Activated T-cell treated with anti-CD3 and anti-CD28 coated beads, Interleukin-2, amount 50 U/mL, for 72 hours (primary cell): ENCODE results near the gene SERPINH1. TPM values are rescaled to one million over a fixed set of nuclear protein-coding genes. Genes with fewer than 3 reads are reported as not detected.

ENCODE experiments used
- ATAC-seq, 2 donors: fragments of 150-1000 bp; cut with Tn5 transposase; replicated peaks in 1 of 2; 2 replicates each; pipeline ENCODE4 v1.10.0; 2021; ENCODE audit warnings: moderate library complexity in 2 of 2, mild to moderate bottlenecking in 1 of 2
- DNase-seq, 2 donors: peaks; one replicate each; pipeline ENCODE4 v3.0.0; 2021 to 2022; ENCODE audit warnings: mixed read lengths in 1 of 2
- H3K27ac Mint-ChIP-seq: one replicate; pipeline ENCODE4 v1.8.0; 2022; ENCODE audit warnings: mild to moderate bottlenecking, moderate library complexity, mixed read lengths
- H3K27me3 Mint-ChIP-seq: one replicate; pipeline ENCODE4 v1.8.0; 2022; ENCODE audit warnings: low read depth, mixed read lengths
- H3K36me3 Mint-ChIP-seq, 2 donors: one replicate each; pipeline ENCODE4 v1.8.0; 2022; ENCODE audit warnings: mixed read lengths in 2 of 2, mild to moderate bottlenecking in 1 of 2; ENCODE audit not compliant: insufficient read depth in 2 of 2
- H3K4me1 Mint-ChIP-seq: one replicate; pipeline ENCODE4 v1.8.0; 2022; ENCODE audit warnings: low read depth, mixed read lengths
- H3K4me3 Mint-ChIP-seq, 2 donors: one replicate each; pipeline ENCODE4 v1.8.0; 2022; ENCODE audit warnings: mild to moderate bottlenecking in 2 of 2, mixed read lengths in 2 of 2, moderate library complexity in 2 of 2
- H3K9me3 Mint-ChIP-seq, 2 donors: one replicate each; pipeline ENCODE4 v1.8.0; 2022; ENCODE audit warnings: mixed read lengths in 2 of 2
- total RNA-seq, 2 donors: library from RNA; stranded (reverse); gene quantifications; one replicate each; pipeline ENCODE4 v1.2.3, GENCODE V29; 2022

The SERPINH1 gene
- total RNA-seq, 2 donors from 2014 or later = 17.3 to 20.4 TPM

GRCh38 chr11:75592715-75593114 is 30.7 kb downstream of the SERPINH1 start:
- Mint-ChIP-seq H3K27ac (no peak overlapping the region), H3K36me3 (no peaks in the 10 kb centered on the region), H3K9me3 (no peaks in the 10 kb centered on the region), H3K27me3 (peaks cover 24% of the 10 kb centered on the region), H3K4me3 (no peak overlapping the region), H3K4me1 (no peaks in the 10 kb centered on the region)
- DNase-seq (no peak), ATAC-seq (no peak)

- ATAC-seq (no peak), DNase-seq (no peak)
- Mint-ChIP-seq H3K27me3 (peaks cover 24% of the 10 kb centered on the region), H3K36me3 (no peaks in the 10 kb centered on the region), H3K9me3 (no peaks in the 10 kb centered on the region), H3K27ac (no peak overlapping the region), H3K4me1 (no peaks in the 10 kb centered on the region), H3K4me3 (no peak overlapping the region)
These were observed 31.3 kb downstream of the SERPINH1 start for GRCh38 chr11:75593286-75593915.

- ATAC-seq = no peak
- H3K27me3 Mint-ChIP-seq = peaks cover 24% of the 10 kb centered on the region
- no peaks in the 10 kb centered on the region for H3K9me3 Mint-ChIP-seq
These were observed 32.2 kb downstream of the SERPINH1 start for GRCh38 chr11:75594211-75594610.

GRCh38 chr11:75595429-75595828 is 33.4 kb downstream of the SERPINH1 start:
- H3K4me3 Mint-ChIP-seq = no peak overlapping the region
- no peak overlapping the region for H3K27ac Mint-ChIP-seq
- H3K4me1 Mint-ChIP-seq = no peaks in the 10 kb centered on the region
- no peaks in the 10 kb centered on the region for H3K9me3 Mint-ChIP-seq
- H3K36me3 Mint-ChIP-seq = no peaks in the 10 kb centered on the region
- DNase-seq = no peak
- peaks cover 24% of the 10 kb centered on the region for H3K27me3 Mint-ChIP-seq
- no peak for ATAC-seq

More at GRCh38 chr11:75594211-75594610, 32.2 kb downstream of the SERPINH1 start:
- Mint-ChIP-seq H3K4me1 (no peaks in the 10 kb centered on the region), H3K4me3 (no peak overlapping the region), H3K36me3 (no peaks in the 10 kb centered on the region), H3K27ac (no peak overlapping the region)
- no peak for DNase-seq

GRCh38 chr11:75596914-75597313 is 34.9 kb downstream of the SERPINH1 start:
- Mint-ChIP-seq H3K4me3 (no peak overlapping the region), H3K27me3 (peaks cover 23% of the 10 kb centered on the region), H3K4me1 (no peaks in the 10 kb centered on the region), H3K27ac (no peak overlapping the region), H3K9me3 (no peaks in the 10 kb centered on the region), H3K36me3 (no peaks in the 10 kb centered on the region)
- no peak for ATAC-seq
- no peak for DNase-seq

GRCh38 chr11:75597636-75598035 is 35.6 kb downstream of the SERPINH1 start:
- peaks cover 18% of the 10 kb centered on the region for H3K27me3 Mint-ChIP-seq

GRCh38 chr11:75598264-75598663 is 36.2 kb downstream of the SERPINH1 start:
- H3K4me1 Mint-ChIP-seq = no peaks in the 10 kb centered on the region
- ATAC-seq (no peak), DNase-seq (no peak)
- H3K9me3 Mint-ChIP-seq = no peaks in the 10 kb centered on the region
- H3K27me3 Mint-ChIP-seq = peaks cover 20% of the 10 kb centered on the region
- H3K27ac Mint-ChIP-seq = no peak overlapping the region
- H3K4me3 Mint-ChIP-seq = no peak overlapping the region
- H3K36me3 Mint-ChIP-seq = no peaks in the 10 kb centered on the region

More at GRCh38 chr11:75597636-75598035, 35.6 kb downstream of the SERPINH1 start:
- no peaks in the 10 kb centered on the region for H3K36me3 Mint-ChIP-seq
- no peak overlapping the region for H3K27ac Mint-ChIP-seq
- no peaks in the 10 kb centered on the region for H3K4me1 Mint-ChIP-seq
- peak in 1 of 2 donors; percentile 5 for DNase-seq
- H3K9me3 Mint-ChIP-seq = no peaks in the 10 kb centered on the region
- no peak overlapping the region for H3K4me3 Mint-ChIP-seq
- no peak for ATAC-seq

- ATAC-seq = no peak
- no peak for DNase-seq
- no peaks in the 10 kb centered on the region for H3K4me1 Mint-ChIP-seq
These were observed 36.8 kb downstream of the SERPINH1 start for GRCh38 chr11:75598900-75599299.

GRCh38 chr11:75600356-75600755 is 38.3 kb downstream of the SERPINH1 start:
- peaks cover 29% of the 10 kb centered on the region for H3K27me3 Mint-ChIP-seq
- no peaks in the 10 kb centered on the region for H3K9me3 Mint-ChIP-seq
- no peak for DNase-seq
- ATAC-seq = no peak
- no peaks in the 10 kb centered on the region for H3K4me1 Mint-ChIP-seq
- H3K4me3 Mint-ChIP-seq = no peak overlapping the region
- no peak overlapping the region for H3K27ac Mint-ChIP-seq
- no peaks in the 10 kb centered on the region for H3K36me3 Mint-ChIP-seq

More at GRCh38 chr11:75598900-75599299, 36.8 kb downstream of the SERPINH1 start:
- Mint-ChIP-seq H3K27ac (no peak overlapping the region), H3K27me3 (peaks cover 20% of the 10 kb centered on the region), H3K36me3 (no peaks in the 10 kb centered on the region), H3K4me3 (no peak overlapping the region), H3K9me3 (no peaks in the 10 kb centered on the region)

GRCh38 chr11:75601494-75601893 is 39.4 kb downstream of the SERPINH1 start:
- DNase-seq = no peak
- H3K27me3 Mint-ChIP-seq = peaks cover 32% of the 10 kb centered on the region
- H3K4me3 Mint-ChIP-seq = no peak overlapping the region
- no peak overlapping the region for H3K27ac Mint-ChIP-seq
- no peaks in the 10 kb centered on the region for H3K36me3 Mint-ChIP-seq
- ATAC-seq = no peak
- no peaks in the 10 kb centered on the region for H3K9me3 Mint-ChIP-seq
- H3K4me1 Mint-ChIP-seq = no peaks in the 10 kb centered on the region

- Mint-ChIP-seq H3K27me3 (peaks cover 37% of the 10 kb centered on the region), H3K36me3 (no peaks in the 10 kb centered on the region), H3K9me3 (no peaks in the 10 kb centered on the region), H3K4me1 (no peaks in the 10 kb centered on the region), H3K27ac (no peak overlapping the region), H3K4me3 (no peak overlapping the region)
- DNase-seq (no peak), ATAC-seq (no peak)
These were observed 40.9 kb downstream of the SERPINH1 start for GRCh38 chr11:75602951-75603350.

- DNase-seq (no peak), ATAC-seq (no peak)
- Mint-ChIP-seq H3K9me3 (no peaks in the 10 kb centered on the region), H3K4me3 (no peak overlapping the region), H3K27ac (no peak overlapping the region), H3K4me1 (no peaks in the 10 kb centered on the region), H3K36me3 (no peaks in the 10 kb centered on the region), H3K27me3 (peaks cover 37% of the 10 kb centered on the region)
These were observed 42.0 kb downstream of the SERPINH1 start for GRCh38 chr11:75603791-75604736.

GRCh38 chr11:75606099-75606498 is 44.0 kb downstream of the SERPINH1 start:
- H3K36me3 Mint-ChIP-seq = no peaks in the 10 kb centered on the region
- H3K27me3 Mint-ChIP-seq = peaks cover 37% of the 10 kb centered on the region
- H3K4me1 Mint-ChIP-seq = no peaks in the 10 kb centered on the region
- no peak overlapping the region for H3K27ac Mint-ChIP-seq
- H3K4me3 Mint-ChIP-seq = no peak overlapping the region
- no peak for ATAC-seq
- no peak for DNase-seq
- no peaks in the 10 kb centered on the region for H3K9me3 Mint-ChIP-seq
